ENCODE data around the gene DNHD1. TPM values are rescaled to one million over a fixed set of nuclear protein-coding genes. Genes with fewer than 3 reads are reported as not detected.

DNHD1 gene
- total RNA-seq, 1 donor from 2014 or later, result 2.3 TPM

DNA sequence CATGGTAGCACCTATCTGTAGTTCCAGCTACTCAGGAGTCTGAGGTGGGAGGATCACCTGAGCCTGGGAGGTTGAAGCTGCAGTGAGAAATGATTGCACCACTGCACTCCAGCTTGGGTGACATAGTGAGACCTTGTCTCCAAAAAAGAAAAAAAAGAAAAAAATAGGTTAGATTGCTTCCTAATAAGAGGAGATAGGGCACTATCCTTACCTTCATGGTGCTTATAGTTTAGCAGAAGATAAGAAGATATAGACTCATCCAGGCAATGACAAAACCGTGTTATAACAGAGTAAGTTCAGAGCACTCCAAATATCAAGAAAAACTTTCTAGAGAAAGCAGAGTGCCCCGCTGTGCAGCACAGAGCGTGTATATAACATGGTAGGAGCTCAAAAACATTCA is 64.2 kb downstream of the DNHD1 start:
- no peaks in the 10 kb centered on the region for H3K4me1 ChIP-seq
- no peaks in the 10 kb centered on the region for H3K9me3 ChIP-seq
- TF ChIP-seq CTCF (IDR thresholded peaks at IDR 0.05), result no peak
- H3K27ac ChIP-seq, result no peak overlapping the region
- H3K4me3 ChIP-seq, result no peak overlapping the region
- H3K36me3 ChIP-seq, result peaks cover 0 to 19% of the 10 kb centered on the region in 2 donors
- no peaks in the 10 kb centered on the region for H3K27me3 ChIP-seq
- DNase-seq (ENCODE audit: low spot score in 2 of 2), result no peak
- intact Hi-C loops (cut with DNase I), result no loop called here

GRCh38 chr11:6563121-6563619 is 66.1 kb downstream of the DNHD1 start:
- H3K4me1 ChIP-seq, result no peaks in the 10 kb centered on the region
- H3K4me3 ChIP-seq, result no peak overlapping the region
- H3K27ac ChIP-seq, result no peak overlapping the region
- no peaks in the 10 kb centered on the region for H3K9me3 ChIP-seq
- no peaks in the 10 kb centered on the region for H3K27me3 ChIP-seq
- no peak for DNase-seq (ENCODE audit: low spot score in 2 of 2)
- intact Hi-C loops (cut with DNase I), result no loop called here
- TF ChIP-seq CTCF (IDR thresholded peaks at IDR 0.05), result no peak
- H3K36me3 ChIP-seq, result peaks cover 0 to 9% of the 10 kb centered on the region in 2 donors

- H3K9me3 ChIP-seq, result no peaks in the 10 kb centered on the region
- no peak overlapping the region for H3K27ac ChIP-seq
- DNase-seq (ENCODE audit: low spot score in 2 of 2), result no peak
- H3K4me3 ChIP-seq, result no peak overlapping the region
- intact Hi-C loops (cut with DNase I), result no loop called here
- H3K4me1 ChIP-seq, result no peaks in the 10 kb centered on the region
- peaks cover 0 to 6% of the 10 kb centered on the region in 2 donors for H3K36me3 ChIP-seq
- H3K27me3 ChIP-seq, result no peaks in the 10 kb centered on the region
- TF ChIP-seq CTCF (IDR thresholded peaks at IDR 0.05), result no peak
Measured at GRCh38 chr11:6563667-6564066, 66.6 kb downstream of the DNHD1 start.

GRCh38 chr11:6565325-6565724 is 68.2 kb downstream of the DNHD1 start:
- intact Hi-C loops (cut with DNase I), result no loop called here
- no peaks in the 10 kb centered on the region for H3K4me1 ChIP-seq
- no peak overlapping the region for H3K27ac ChIP-seq
- H3K27me3 ChIP-seq, result no peaks in the 10 kb centered on the region
- H3K9me3 ChIP-seq, result no peaks in the 10 kb centered on the region
- DNase-seq (ENCODE audit: low spot score in 2 of 2), result no peak
- H3K4me3 ChIP-seq, result no peak overlapping the region
- TF ChIP-seq CTCF (IDR thresholded peaks at IDR 0.05), result no peak
- peaks cover 0 to 6% of the 10 kb centered on the region in 2 donors for H3K36me3 ChIP-seq

- Histone ChIP-seq H3K9me3 (no peaks in the 10 kb centered on the region), H3K4me1 (no peaks in the 10 kb centered on the region), H3K4me3 (no peak overlapping the region), H3K36me3 (peaks cover 0 to 6% of the 10 kb centered on the region in 2 donors), H3K27me3 (no peaks in the 10 kb centered on the region), H3K27ac (no peak overlapping the region)
- intact Hi-C loops (cut with DNase I), result no loop called here
- DNase-seq (ENCODE audit: low spot score in 2 of 2), result no peak
- no peak for TF ChIP-seq CTCF (IDR thresholded peaks at IDR 0.05)
Measured at GRCh38 chr11:6565988-6566703, 69.1 kb downstream of the DNHD1 start.

Measured in ascending aorta (tissue), 2 donors.